Activated T-cell treated with anti-CD3 and anti-CD28 coated beads, Interleukin-2, amount 50 U/mL, for 4 hours (primary cell): ENCODE measurements around the gene AK8. TPM values are rescaled to one million over a fixed set of nuclear protein-coding genes. Genes with fewer than 3 reads are reported as not detected.
"Not testable (repeated sequence)": the region's sequence is repeated elsewhere in the genome, so short reads cannot be mapped to it uniquely, and the experiment has no call there.

Experiments
- ATAC-seq, 2 donors: fragments of 200-7000 bp; cut with Tn5 transposase; one replicate each; pipeline ENCODE4 v1.10.0; 2021
- DNase-seq: peaks from one replicate; pipeline ENCODE4 v3.0.0-alpha.2; 2020
- H3K27me3 Mint-ChIP-seq: one replicate; pipeline ENCODE4 v1.8.0; 2021; ENCODE audit warnings: low read depth, mixed read lengths
- H3K36me3 Mint-ChIP-seq: one replicate; pipeline ENCODE4 v1.8.0; 2022; ENCODE audit warnings: mixed read lengths; ENCODE audit not compliant: insufficient read depth
- H3K4me1 Mint-ChIP-seq: one replicate; pipeline ENCODE4 v1.8.0; 2021; ENCODE audit warnings: low read depth, mixed read lengths
- H3K4me3 Mint-ChIP-seq: one replicate; pipeline ENCODE4 v1.8.0; 2021; ENCODE audit warnings: mild to moderate bottlenecking, moderate library complexity, mixed read lengths
- H3K9me3 Mint-ChIP-seq: one replicate; pipeline ENCODE4 v1.8.0; 2021; ENCODE audit warnings: mixed read lengths
- total RNA-seq, 3 donors: library from RNA; stranded (reverse); gene quantifications; one replicate each; pipeline ENCODE4 v1.2.1, GENCODE V29; 2021

AK8 gene
- total RNA-seq, 3 donors from 2014 or later: not detected

DNA sequence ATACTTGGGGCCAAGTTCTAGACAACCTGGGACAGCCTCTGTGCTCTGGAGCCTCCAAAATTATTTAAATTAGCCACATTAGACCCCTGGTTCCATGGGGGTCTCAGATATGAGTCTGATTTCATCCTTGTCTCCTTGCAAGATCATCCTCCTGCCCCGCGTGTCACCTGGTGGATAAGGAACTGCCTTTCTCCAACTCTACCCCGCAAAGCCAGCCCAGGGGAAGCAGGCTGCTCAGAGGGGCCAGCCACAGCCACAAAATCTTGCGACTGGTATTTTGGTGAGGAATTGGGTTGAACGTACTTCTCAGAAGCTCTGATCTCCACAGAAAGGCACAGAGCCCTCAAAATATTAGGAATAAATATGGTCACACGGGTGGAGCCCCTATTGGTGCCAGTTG lies 101.2 kb downstream of the AK8 start:
- Mint-ChIP-seq H3K36me3 (no peaks in the 10 kb centered on the region), H3K4me1 (peaks cover 11% of the 10 kb centered on the region), H3K27me3 (peaks cover 24% of the 10 kb centered on the region), H3K4me3 (no peak overlapping the region), H3K9me3 (no peaks in the 10 kb centered on the region)
- DNase-seq (no peak), ATAC-seq (no peak)

DNA sequence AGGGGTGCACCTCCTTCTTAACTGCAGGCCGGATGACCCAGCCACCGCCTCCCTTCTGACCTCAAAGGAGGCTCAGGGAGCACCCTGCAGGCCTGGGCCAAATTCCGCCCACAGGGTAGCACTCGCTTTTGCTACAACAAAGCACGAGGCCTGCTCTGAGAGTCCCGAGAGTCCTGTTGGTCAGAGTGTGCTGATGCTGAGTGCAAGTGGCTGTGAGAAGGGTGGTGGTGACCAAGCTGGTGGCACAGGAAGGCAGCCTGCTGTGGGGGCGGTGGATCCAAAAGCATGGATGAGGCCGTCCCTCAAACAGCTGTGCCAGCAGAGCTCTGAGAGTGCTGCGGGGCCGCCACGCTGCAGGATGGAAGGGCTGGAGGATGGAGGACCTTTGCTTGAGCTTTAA lies 101.8 kb downstream of the AK8 start:
- Mint-ChIP-seq H3K36me3 (no peaks in the 10 kb centered on the region), H3K4me3 (no peak overlapping the region), H3K27me3 (peaks cover 20% of the 10 kb centered on the region), H3K9me3 (no peaks in the 10 kb centered on the region), H3K4me1 (peaks cover 11% of the 10 kb centered on the region)
- ATAC-seq: no peak
- no peak for DNase-seq

DNA sequence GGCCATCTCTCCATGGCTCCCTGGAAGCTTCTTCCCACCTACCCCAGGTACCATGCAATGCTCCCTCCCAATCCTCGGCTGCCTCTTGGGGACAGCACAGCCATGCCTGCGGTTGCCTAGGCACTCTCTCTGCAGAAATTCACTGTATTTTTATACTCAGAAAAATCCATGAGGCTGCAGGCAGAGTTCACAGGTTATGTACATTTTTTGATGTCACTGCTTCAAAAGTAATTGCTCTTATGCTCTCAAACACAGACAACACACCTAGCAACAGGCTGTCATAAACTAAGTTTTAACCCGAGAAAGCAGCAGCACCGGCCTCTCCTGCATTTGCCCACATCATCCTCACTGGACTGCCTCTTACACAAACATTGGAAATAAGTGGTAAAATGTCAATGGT lies 102.4 kb downstream of the AK8 start:
- Mint-ChIP-seq H3K9me3 (no peaks in the 10 kb centered on the region), H3K27me3 (peaks cover 18% of the 10 kb centered on the region), H3K36me3 (no peaks in the 10 kb centered on the region), H3K4me1 (peaks cover 11% of the 10 kb centered on the region), H3K4me3 (no peak overlapping the region)
- no peak for DNase-seq
- no peak for ATAC-seq

DNA sequence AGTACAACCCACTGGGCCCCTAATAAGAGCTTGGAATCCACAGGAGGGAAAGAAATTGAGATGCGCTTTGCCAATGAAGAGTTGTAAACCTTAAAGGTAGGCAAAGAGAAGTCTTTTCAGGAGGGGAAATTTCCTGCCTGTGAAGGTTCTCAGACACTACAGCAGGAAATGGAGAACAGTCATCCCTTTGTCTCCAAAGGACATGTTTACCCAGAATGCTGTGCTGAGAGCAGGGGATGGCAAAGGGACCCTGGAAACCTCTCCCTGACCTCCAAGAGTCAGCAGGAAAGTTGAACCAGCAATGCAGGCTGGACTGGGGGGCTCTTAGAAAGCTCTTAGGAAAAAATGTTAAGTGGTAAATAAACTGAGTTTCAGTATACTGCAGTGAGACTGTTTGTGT lies 103.2 kb downstream of the AK8 start:
- ATAC-seq: no peak
- H3K36me3 Mint-ChIP-seq: no peaks in the 10 kb centered on the region
- no peak for DNase-seq
- H3K9me3 Mint-ChIP-seq: no peaks in the 10 kb centered on the region
- H3K4me3 Mint-ChIP-seq: no peak overlapping the region
- H3K27me3 Mint-ChIP-seq: peaks cover 11% of the 10 kb centered on the region
- H3K4me1 Mint-ChIP-seq: peaks cover 11% of the 10 kb centered on the region

DNA sequence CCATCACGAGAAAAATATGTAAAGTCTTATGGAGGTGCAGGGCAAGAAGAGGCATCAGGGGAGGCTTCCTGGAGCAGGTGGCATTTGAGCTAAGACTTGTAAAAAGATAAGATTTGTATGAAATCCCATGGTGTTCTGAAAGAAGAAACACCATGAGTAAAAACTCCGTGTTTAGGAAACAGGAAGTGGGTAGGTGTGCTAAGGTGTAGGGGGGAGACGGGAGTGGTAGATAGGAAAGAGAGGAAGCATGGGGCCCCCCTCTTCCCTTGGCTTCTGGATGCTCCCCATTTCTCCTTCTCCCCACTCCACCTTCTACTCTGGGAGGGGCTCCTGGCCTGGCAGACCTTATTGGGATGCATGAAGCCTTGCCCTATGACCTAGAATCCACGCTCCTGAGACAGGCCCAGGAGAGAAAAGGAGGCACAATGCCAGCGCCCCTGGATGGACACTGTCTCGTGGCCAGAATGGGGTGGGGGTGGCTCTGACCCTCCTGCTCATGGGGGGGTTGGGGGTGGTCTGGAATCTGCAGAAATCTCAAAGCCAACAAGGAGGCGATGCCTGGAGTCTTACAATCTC lies 104.2 kb downstream of the AK8 start:
- Mint-ChIP-seq H3K4me1 (peaks cover 15% of the 10 kb centered on the region), H3K4me3 (no peak overlapping the region), H3K9me3 (no peaks in the 10 kb centered on the region), H3K36me3 (no peaks in the 10 kb centered on the region), H3K27me3 (peaks cover 6% of the 10 kb centered on the region)
- DNase-seq (no peak), ATAC-seq (no peak)

DNA sequence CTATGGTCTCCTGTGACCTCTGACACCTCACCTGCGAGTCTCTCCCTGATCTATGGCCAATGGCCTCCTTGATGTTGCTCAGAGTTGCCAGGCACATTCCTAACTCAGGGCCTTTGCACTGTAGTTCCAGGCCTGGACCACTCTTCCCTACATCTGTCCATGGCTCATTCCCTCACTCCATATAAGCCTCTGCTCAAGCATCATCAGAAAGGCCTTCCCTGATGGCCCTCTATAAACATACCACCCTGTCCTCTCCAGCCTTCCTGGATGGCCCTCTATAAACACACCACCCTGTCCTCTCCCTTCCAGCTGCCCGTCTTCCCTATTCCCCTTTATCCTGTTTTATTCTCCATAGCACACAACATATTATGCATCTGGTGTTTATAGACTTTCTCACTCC lies 105.0 kb downstream of the AK8 start:
- Mint-ChIP-seq H3K4me1 (peaks cover 19% of the 10 kb centered on the region), H3K4me3 (no peak overlapping the region)
- no peak for ATAC-seq

DNA sequence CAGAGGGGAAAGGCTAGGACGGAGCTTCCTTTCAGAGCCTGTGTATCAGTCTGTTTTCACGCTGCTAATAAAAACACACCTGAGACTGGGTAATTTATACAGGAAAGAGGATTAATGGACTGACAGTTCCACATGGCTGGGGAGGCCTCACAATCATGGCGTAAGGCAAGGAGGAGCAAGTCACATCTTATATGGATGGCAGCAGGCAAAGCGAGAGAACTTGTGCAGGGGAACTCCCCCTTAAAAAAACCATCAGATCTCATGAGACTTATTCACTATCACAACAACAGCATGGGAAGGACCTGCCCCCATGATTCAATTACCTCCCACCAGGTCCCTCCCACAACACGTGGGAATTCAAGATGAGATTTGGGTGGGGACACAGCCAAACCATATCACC lies 106.3 kb downstream of the AK8 start:
- H3K27me3 Mint-ChIP-seq, H3K9me3 Mint-ChIP-seq, H3K36me3 Mint-ChIP-seq, DNase-seq, ATAC-seq: not testable (repeated sequence)
- H3K4me1 Mint-ChIP-seq: peaks cover 19% of the 10 kb centered on the region
- H3K4me3 Mint-ChIP-seq: peak overlapping the region; percentile 22

More for the DNA sequence above, 105.0 kb downstream of the AK8 start:
- H3K27me3 Mint-ChIP-seq: peaks cover 4% of the 10 kb centered on the region
- DNase-seq: no peak
- H3K9me3 Mint-ChIP-seq: no peaks in the 10 kb centered on the region
- no peaks in the 10 kb centered on the region for H3K36me3 Mint-ChIP-seq

DNA sequence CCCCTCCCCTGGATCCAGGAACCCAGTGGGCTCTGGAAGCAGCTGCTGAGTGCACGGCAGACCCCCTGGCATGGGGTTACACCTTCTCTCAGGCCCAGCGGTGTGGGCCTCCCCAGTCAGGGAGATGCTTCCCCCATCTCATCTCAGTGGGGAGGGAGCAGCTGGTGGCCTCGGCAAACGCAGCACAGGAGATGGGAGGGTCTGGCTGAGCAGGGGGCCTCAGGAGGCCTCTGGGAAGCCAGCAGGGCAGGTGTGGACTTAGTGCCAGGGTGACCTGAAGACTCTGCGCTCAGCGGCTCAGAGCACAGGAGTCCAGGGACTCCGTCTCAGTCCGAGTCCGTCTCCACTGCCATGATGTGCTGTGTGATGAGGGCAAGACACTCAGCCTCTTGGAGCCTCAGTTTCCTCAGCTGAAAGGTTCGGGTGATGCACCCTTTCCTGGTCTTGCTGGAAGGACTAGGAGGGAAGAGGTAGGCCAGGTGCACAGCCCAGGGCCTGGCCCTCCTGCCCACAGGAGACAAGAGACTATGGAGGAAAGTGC lies 107.2 kb downstream of the AK8 start:
- H3K27me3 Mint-ChIP-seq: no peaks in the 10 kb centered on the region
- DNase-seq (no peak), ATAC-seq (no peak)
- H3K4me3 Mint-ChIP-seq: peak overlapping the region; percentile 96
- H3K4me1 Mint-ChIP-seq: peaks cover 19% of the 10 kb centered on the region
- no peaks in the 10 kb centered on the region for H3K9me3 Mint-ChIP-seq
- H3K36me3 Mint-ChIP-seq: no peaks in the 10 kb centered on the region

DNA sequence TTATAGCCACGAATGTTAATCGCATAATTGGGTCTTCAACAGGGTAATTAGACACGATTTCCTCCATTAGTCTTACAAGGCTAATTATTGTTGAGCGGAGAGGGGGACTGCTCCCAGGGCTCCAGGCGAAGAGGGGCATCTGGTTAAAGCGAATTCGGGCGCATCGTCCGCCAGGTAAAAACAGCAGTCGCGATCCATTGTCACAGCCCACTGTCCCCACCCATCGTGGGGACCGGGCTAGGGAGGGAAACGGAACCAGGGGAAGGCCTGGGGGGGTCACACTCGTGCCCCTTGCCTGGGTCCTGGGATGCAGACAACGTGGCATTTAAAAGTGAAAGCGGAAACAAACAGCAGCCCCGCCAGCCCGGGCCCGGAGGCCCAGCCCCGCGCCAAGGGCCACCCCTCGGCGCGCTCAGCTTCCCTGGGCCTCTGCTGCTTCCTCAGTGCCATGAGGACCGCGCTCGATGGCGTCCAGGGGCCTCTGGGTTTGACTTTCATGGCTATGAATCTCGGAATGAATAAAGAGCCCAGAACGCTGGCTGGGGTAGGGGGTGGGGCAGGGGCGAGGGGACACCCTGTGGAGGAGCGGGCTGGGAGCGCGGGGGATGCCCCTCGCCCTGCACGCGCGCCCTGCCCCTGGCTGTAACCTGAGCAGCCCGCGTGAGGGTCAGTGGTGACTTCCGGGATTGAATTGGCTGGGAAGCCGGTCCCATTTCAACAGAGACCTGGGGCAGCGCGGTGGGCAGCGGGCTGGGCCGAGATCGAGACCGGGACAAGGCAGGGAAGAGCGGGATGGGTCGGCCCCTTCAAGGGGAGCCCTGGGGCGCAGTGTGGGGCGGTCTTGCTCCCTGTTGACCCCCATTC lies 107.9 kb downstream of the AK8 start:
- H3K27me3 Mint-ChIP-seq: no peaks in the 10 kb centered on the region
- peaks cover 19% of the 10 kb centered on the region for H3K4me1 Mint-ChIP-seq
- peak overlapping the region; percentile 96 for H3K4me3 Mint-ChIP-seq
- no peaks in the 10 kb centered on the region for H3K9me3 Mint-ChIP-seq
- DNase-seq: peak; percentile 64
- H3K36me3 Mint-ChIP-seq: no peaks in the 10 kb centered on the region
- ATAC-seq: peak; percentile 80 to 84

DNA sequence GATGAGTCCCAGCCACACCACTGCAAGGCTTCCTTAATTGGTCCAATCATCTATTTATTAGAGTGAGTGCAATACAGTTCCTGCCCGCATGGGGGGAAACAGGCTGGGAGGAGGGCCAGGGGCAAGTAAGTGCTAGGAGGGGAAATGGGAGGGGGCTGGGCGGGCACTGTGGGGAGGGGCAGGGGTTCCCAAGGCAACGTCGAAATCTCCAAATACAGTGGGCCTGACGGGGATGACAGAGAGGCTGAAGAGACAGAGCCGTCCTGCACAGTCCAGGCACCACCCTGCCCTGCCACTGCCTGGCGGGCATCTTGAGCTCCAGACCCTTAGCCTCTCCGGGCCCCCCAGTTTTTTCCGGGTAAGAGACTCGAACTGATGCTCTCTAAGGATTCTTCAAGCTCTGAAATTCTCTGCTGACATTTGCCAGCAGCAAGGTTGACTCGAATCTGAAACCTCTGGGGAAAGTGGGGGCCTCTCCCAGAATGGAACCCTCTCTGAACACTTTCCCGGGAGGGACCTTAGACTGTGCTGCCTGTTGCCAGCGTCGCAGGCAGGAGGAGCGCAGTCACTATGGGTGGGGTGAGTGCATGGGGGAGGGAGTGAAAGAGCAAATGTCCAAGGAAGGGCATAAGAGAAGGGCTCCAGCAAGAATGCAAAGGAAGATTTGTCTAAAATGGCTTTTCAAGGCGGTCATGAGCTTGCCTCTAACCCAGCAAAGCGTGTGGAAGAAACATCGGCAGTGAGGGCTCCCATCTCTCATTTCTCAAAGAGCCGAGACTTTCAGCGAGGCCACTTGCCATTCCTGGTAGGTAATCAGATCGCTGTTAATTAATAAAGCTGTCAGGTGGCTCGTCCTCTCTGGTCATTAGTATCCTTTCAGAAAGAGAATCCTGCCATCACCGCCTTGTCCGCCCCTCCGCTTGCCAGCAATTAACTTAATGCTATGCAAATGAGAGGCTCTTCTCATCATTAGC lies 108.9 kb downstream of the AK8 start:
- ATAC-seq: peak; percentile 66 to 69
- Mint-ChIP-seq H3K36me3 (no peaks in the 10 kb centered on the region), H3K9me3 (no peaks in the 10 kb centered on the region), H3K4me1 (peaks cover 19% of the 10 kb centered on the region), H3K4me3 (peak overlapping the region; percentile 96), H3K27me3 (no peaks in the 10 kb centered on the region)
- DNase-seq: peak; percentile 59

DNA sequence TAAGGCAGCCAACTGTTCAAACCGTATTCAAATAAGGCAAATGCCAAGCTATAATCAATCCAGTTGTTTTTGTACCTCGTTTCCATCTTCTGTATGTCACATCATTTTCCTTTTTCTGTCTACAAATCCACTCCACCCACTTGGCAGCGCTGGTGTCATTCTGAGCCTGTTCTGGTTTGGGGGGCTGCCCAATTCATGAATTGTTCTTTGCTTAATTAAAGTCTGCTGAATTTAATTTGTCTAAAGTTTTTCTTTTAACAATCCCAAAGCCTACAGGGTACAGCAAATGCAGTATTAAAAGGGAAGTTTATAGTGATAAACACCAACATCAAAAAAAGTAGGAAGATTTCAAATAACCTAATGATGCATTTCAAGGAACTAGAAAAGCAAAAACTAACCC lies 114.5 kb downstream of the AK8 start:
- no peak for ATAC-seq
- no peak overlapping the region for H3K4me3 Mint-ChIP-seq
- peaks cover 11% of the 10 kb centered on the region for H3K27me3 Mint-ChIP-seq
- H3K4me1 Mint-ChIP-seq: peaks cover 2% of the 10 kb centered on the region
- no peak for DNase-seq
- H3K9me3 Mint-ChIP-seq: no peaks in the 10 kb centered on the region
- no peaks in the 10 kb centered on the region for H3K36me3 Mint-ChIP-seq

DNA sequence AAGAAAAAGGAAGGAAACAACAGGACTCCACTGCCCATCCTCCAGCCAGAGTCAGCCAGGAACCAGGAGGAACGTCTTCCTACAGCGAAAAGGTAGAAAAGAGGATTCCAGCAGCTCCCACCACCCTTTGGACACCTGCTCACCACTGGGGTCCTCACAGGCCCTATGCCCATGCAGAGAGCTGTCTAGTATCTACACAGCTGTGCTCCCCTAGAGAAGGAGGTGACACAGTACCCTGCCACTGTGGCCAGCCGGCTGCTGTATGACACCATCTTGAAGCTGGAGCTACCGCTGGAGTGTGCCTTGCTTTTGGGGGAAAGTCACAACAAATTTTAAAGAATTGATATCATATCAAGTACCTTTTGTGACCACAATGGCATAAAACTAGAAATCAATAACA lies 115.2 kb downstream of the AK8 start:
- Mint-ChIP-seq H3K36me3 (no peaks in the 10 kb centered on the region), H3K9me3 (no peaks in the 10 kb centered on the region), H3K27me3 (peaks cover 13% of the 10 kb centered on the region), H3K4me1 (no peaks in the 10 kb centered on the region), H3K4me3 (no peak overlapping the region)
- ATAC-seq (no peak), DNase-seq (no peak)

DNA sequence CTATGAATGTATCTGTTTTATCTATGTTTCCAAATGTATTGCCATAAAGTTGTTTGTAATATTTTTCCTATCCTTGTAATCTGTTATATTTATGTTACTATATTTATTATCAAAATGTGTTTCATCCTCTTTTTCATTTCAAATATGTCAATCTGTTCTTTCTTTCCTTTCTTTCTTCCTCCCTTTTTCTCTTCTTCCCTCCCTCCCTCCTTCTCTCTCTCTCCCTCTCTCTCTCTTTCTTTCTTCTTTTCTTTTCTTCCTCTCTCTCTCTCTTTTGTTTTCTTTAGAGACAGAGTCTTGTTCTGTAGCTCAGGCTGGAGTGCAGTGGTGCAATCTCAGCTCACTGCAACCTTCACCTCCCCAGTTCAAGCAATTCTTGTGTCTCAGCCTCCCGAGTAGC lies 116.5 kb downstream of the AK8 start:
- Mint-ChIP-seq H3K27me3 (peaks cover 13% of the 10 kb centered on the region), H3K4me3 (no peak overlapping the region), H3K36me3 (no peaks in the 10 kb centered on the region), H3K9me3 (no peaks in the 10 kb centered on the region), H3K4me1 (no peaks in the 10 kb centered on the region)
- DNase-seq (no peak), ATAC-seq (no peak)

DNA sequence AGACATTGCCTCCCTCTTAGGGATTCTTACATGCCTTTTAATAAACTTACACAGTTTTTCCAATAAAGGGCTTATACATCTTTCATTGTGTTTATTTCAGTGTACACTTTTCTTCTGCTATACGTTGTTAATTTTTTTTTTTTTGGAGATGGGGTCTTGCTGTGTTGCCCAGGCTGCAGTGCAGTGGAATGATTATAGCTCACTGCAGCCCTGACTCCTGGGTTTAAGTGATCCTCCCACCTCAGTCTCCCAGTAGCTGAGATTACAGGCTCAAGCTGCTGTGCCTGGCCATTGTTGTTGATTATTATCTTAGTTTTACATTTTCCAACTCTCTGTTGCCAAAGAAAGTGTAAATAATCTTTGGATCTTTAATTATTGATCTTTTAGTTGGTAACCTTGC lies 118.0 kb downstream of the AK8 start:
- no peak overlapping the region for H3K4me3 Mint-ChIP-seq
- H3K9me3 Mint-ChIP-seq: no peaks in the 10 kb centered on the region
- H3K27me3 Mint-ChIP-seq: peaks cover 21% of the 10 kb centered on the region
- ATAC-seq: no peak
- no peaks in the 10 kb centered on the region for H3K36me3 Mint-ChIP-seq
- no peak for DNase-seq
- no peaks in the 10 kb centered on the region for H3K4me1 Mint-ChIP-seq
